ENCODE measurements around the gene JAG2. TPM values are rescaled to one million over a fixed set of nuclear protein-coding genes. Genes with fewer than 3 reads are reported as not detected.

The JAG2 gene
- polyA plus RNA-seq, 2 donors = 18.7 to 32.4 TPM

GRCh38 chr14:105138021-105138541 lies 30.5 kb downstream of the JAG2 start:
- Histone ChIP-seq H3K4me3 (ENCODE audit: low read depth in 1 of 2, low read length in 2 of 2) (no peak overlapping the region), H3K4me1 (ENCODE audit: control insufficient read depth in 2 of 2, insufficient read depth in 2 of 2, low read length in 1 of 2) (peaks cover 0 to 6% of the 10 kb centered on the region in 2 donors), H3K27ac (ENCODE audit: low read depth in 2 of 2, low read length in 1 of 2) (no peak overlapping the region), H3K27me3 (ENCODE audit: control insufficient read depth in 1 of 2, insufficient read depth in 2 of 2, low read length in 2 of 2) (no peaks in the 10 kb centered on the region), H3K9me3 (ENCODE audit: control insufficient read depth in 2 of 2, insufficient read depth in 1 of 2, low read depth in 1 of 2, low read length in 1 of 2) (peaks cover 8 to 14% of the 10 kb centered on the region in 2 donors), H3K36me3 (ENCODE audit: control insufficient read depth in 2 of 2, insufficient read depth in 2 of 2, low read length in 1 of 2) (peaks cover 0 to 9% of the 10 kb centered on the region in 2 donors)
- WGBS, 2 donors = 70 to 79% methylated on average over 19 of the region's 19 CpGs

DNA sequence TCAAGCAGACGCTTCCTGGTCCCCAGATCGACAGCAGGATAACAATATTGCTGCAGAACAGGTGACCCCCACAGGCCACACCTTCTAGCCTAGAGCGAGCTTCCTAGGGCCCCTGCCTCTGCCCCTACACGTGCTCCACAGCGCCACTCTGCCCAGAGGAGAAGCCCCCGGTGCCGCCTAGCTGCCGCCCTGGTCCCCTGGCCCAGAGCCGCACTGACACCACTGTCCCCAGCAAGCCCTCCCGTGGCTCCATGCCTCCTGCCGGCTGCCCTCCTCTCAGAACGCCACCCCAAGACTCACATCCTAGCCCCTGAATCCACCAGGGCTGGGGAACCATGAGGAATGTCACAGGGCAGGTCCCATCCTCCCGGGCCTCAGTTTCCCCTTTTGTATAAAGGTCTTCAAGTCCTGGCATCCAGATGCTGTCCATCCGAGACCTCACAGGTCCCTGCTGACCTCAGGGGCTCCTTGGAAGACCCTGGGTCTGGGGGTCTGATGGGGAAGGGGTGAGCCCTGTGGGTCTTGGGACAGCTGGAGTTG lies 31.0 kb downstream of the JAG2 start:
- 79 to 83% methylated on average over 14 of the region's 14 CpGs for WGBS, 2 donors
- no peak overlapping the region for H3K4me3 ChIP-seq (ENCODE audit: low read depth in 1 of 2, low read length in 2 of 2)
- H3K27me3 ChIP-seq (ENCODE audit: control insufficient read depth in 1 of 2, insufficient read depth in 2 of 2, low read length in 2 of 2) = no peaks in the 10 kb centered on the region
- H3K36me3 ChIP-seq (ENCODE audit: control insufficient read depth in 2 of 2, insufficient read depth in 2 of 2, low read length in 1 of 2) = peaks cover 0 to 4% of the 10 kb centered on the region in 2 donors
- H3K9me3 ChIP-seq (ENCODE audit: control insufficient read depth in 2 of 2, insufficient read depth in 1 of 2, low read depth in 1 of 2, low read length in 1 of 2) = peaks cover 8 to 14% of the 10 kb centered on the region in 2 donors
- H3K4me1 ChIP-seq (ENCODE audit: control insufficient read depth in 2 of 2, insufficient read depth in 2 of 2, low read length in 1 of 2) = peaks cover 0 to 6% of the 10 kb centered on the region in 2 donors
- no peak overlapping the region for H3K27ac ChIP-seq (ENCODE audit: low read depth in 2 of 2, low read length in 1 of 2)

DNA sequence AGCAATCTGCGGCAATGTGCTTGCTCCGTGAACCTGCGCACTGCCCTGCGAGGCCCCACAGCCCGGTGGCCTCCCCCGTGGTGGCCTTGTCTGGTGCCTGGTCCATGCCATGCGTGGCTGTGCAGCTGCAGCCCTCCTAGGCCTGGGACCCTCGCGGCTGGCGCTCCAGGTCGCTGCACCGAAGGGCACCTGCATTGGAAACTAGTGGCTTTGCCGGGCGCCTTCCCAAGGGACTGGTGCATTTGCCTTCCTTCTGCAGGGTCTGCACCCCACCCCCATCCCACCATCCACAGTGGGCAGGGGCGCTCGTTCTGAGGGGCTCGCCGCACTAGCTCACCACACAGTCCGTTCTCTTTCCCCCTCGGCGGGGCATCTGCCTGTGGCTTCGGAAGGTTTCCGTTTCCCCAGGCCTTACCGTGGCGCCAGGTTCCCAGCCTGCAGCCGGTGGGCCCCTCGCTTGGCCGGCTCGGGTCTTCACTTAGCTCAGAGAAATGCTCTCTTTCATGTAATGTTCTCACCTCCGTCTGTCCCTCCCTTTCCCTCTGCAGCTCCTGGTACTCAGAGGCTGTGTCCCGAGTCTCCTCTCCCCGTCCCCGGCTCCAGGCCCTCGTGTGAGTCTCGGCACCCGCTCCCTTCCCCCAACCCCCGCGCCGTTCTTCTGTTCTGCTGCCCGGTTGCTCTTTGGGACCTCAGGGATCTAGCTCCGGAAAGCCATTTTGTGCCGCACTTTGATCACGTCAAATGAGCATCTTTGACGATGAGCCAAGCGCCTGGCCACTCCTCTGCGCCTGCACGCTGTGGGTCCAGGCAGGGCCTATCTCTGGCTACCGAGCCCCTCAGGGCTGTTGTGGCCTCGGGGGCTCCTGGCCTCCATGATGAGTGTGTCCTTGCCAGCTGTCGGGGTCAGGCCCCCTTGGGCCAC lies 31.9 kb downstream of the JAG2 start:
- H3K27ac ChIP-seq (ENCODE audit: low read depth in 2 of 2, low read length in 1 of 2) = no peak overlapping the region
- no peaks in the 10 kb centered on the region for H3K27me3 ChIP-seq (ENCODE audit: control insufficient read depth in 1 of 2, insufficient read depth in 2 of 2, low read length in 2 of 2)
- no peak overlapping the region for H3K4me3 ChIP-seq (ENCODE audit: low read depth in 1 of 2, low read length in 2 of 2)
- no peaks in the 10 kb centered on the region for H3K36me3 ChIP-seq (ENCODE audit: control insufficient read depth in 2 of 2, insufficient read depth in 2 of 2, low read length in 1 of 2)
- H3K9me3 ChIP-seq (ENCODE audit: control insufficient read depth in 2 of 2, insufficient read depth in 1 of 2, low read depth in 1 of 2, low read length in 1 of 2) = peaks cover 8 to 14% of the 10 kb centered on the region in 2 donors
- peaks cover 0 to 6% of the 10 kb centered on the region in 2 donors for H3K4me1 ChIP-seq (ENCODE audit: control insufficient read depth in 2 of 2, insufficient read depth in 2 of 2, low read length in 1 of 2)
- 81 to 84% methylated on average over 50 of the region's 50 CpGs for WGBS, 2 donors

DNA sequence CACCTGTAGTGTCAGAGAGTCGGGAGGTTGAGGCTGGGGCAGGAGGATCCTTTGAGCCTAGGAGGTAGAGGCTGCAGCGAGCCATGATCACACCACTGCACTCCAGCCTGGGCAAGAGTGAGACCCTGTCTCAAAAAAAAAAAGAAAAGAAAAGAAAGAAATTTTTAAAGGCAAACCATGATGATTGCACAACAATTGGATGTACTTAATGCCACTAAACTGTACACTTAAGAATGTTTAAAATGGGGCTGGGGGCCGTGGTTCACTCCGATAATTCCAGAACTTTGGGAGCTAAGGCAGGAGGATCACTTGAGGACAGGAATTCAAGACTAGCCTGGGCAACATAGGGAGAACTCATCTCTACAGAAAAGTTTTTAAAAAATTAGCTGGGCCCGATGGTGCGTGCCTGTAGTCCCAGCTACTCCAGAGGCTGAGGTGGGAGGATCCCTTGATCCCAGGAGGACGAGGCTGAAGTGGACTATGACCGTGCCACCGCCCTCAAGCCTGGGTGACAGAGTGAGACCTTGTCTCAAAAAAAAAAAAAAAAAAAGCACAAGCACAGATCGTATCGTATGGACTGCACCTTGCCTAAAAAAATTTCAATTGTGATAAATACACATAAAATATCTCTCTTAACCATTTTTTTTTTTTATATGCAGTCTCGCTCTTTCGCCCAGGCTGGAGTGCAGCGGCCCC lies 32.7 kb downstream of the JAG2 start:
- Histone ChIP-seq H3K36me3 (ENCODE audit: control insufficient read depth in 2 of 2, insufficient read depth in 2 of 2, low read length in 1 of 2) (no peaks in the 10 kb centered on the region), H3K27me3 (ENCODE audit: control insufficient read depth in 1 of 2, insufficient read depth in 2 of 2, low read length in 2 of 2) (no peaks in the 10 kb centered on the region), H3K4me1 (ENCODE audit: control insufficient read depth in 2 of 2, insufficient read depth in 2 of 2, low read length in 1 of 2) (peaks cover 0 to 6% of the 10 kb centered on the region in 2 donors), H3K9me3 (ENCODE audit: control insufficient read depth in 2 of 2, insufficient read depth in 1 of 2, low read depth in 1 of 2, low read length in 1 of 2) (peaks cover 8 to 14% of the 10 kb centered on the region in 2 donors), H3K27ac (ENCODE audit: low read depth in 2 of 2, low read length in 1 of 2) (no peak overlapping the region), H3K4me3 (ENCODE audit: low read depth in 1 of 2, low read length in 2 of 2) (no peak overlapping the region)
- WGBS, 2 donors = 86 to 88% methylated on average over 14 of the region's 14 CpGs

GRCh38 chr14:105132921-105133654 lies 35.5 kb downstream of the JAG2 start:
- 55 to 70% methylated on average over 4 of the region's 4 CpGs for WGBS, 2 donors
- Histone ChIP-seq H3K27me3 (ENCODE audit: control insufficient read depth in 1 of 2, insufficient read depth in 2 of 2, low read length in 2 of 2) (no peaks in the 10 kb centered on the region), H3K9me3 (ENCODE audit: control insufficient read depth in 2 of 2, insufficient read depth in 1 of 2, low read depth in 1 of 2, low read length in 1 of 2) (no peaks in the 10 kb centered on the region), H3K36me3 (ENCODE audit: control insufficient read depth in 2 of 2, insufficient read depth in 2 of 2, low read length in 1 of 2) (no peaks in the 10 kb centered on the region), H3K4me3 (ENCODE audit: low read depth in 1 of 2, low read length in 2 of 2) (no peak overlapping the region), H3K27ac (ENCODE audit: low read depth in 2 of 2, low read length in 1 of 2) (no peak overlapping the region), H3K4me1 (ENCODE audit: control insufficient read depth in 2 of 2, insufficient read depth in 2 of 2, low read length in 1 of 2) (no peaks in the 10 kb centered on the region)

DNA sequence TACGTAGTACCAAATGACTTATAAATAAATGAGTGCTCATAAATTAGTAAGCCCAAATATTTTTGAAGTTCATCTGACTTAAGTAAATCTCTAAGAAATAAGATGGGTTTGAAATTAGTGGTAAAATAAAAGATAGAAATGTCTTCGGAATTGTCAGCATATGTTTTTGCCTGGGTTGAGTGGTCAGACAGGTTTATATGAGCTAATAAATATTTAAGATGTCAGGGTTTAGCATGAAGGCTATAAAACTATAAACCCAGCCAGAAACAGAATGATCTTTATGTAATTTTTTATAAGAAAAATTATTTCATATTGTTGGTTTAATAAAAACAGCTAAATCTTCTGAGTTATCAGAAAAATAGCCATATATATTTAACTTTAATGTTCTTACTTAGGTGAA lies 37.3 kb downstream of the JAG2 start:
- Histone ChIP-seq H3K4me1 (ENCODE audit: control insufficient read depth in 2 of 2, insufficient read depth in 2 of 2, low read length in 1 of 2) (no peaks in the 10 kb centered on the region), H3K36me3 (ENCODE audit: control insufficient read depth in 2 of 2, insufficient read depth in 2 of 2, low read length in 1 of 2) (no peaks in the 10 kb centered on the region), H3K4me3 (ENCODE audit: low read depth in 1 of 2, low read length in 2 of 2) (no peak overlapping the region), H3K9me3 (ENCODE audit: control insufficient read depth in 2 of 2, insufficient read depth in 1 of 2, low read depth in 1 of 2, low read length in 1 of 2) (no peaks in the 10 kb centered on the region), H3K27me3 (ENCODE audit: control insufficient read depth in 1 of 2, insufficient read depth in 2 of 2, low read length in 2 of 2) (no peaks in the 10 kb centered on the region), H3K27ac (ENCODE audit: low read depth in 2 of 2, low read length in 1 of 2) (no peak overlapping the region)
- 86 to 91% methylated on average over 2 of the region's 2 CpGs for WGBS, 2 donors

GRCh38 chr14:105128059-105128458 lies 40.5 kb downstream of the JAG2 start:
- Histone ChIP-seq H3K27me3 (ENCODE audit: control insufficient read depth in 1 of 2, insufficient read depth in 2 of 2, low read length in 2 of 2) (no peaks in the 10 kb centered on the region), H3K4me1 (ENCODE audit: control insufficient read depth in 2 of 2, insufficient read depth in 2 of 2, low read length in 1 of 2) (no peaks in the 10 kb centered on the region), H3K9me3 (ENCODE audit: control insufficient read depth in 2 of 2, insufficient read depth in 1 of 2, low read depth in 1 of 2, low read length in 1 of 2) (no peaks in the 10 kb centered on the region), H3K27ac (ENCODE audit: low read depth in 2 of 2, low read length in 1 of 2) (no peak overlapping the region), H3K4me3 (ENCODE audit: low read depth in 1 of 2, low read length in 2 of 2) (no peak overlapping the region), H3K36me3 (ENCODE audit: control insufficient read depth in 2 of 2, insufficient read depth in 2 of 2, low read length in 1 of 2) (no peaks in the 10 kb centered on the region)
- WGBS, 2 donors = 58 to 64% methylated on average over 5 of the region's 5 CpGs

GRCh38 chr14:105126981-105127329 lies 41.6 kb downstream of the JAG2 start:
- no peaks in the 10 kb centered on the region for H3K27me3 ChIP-seq (ENCODE audit: control insufficient read depth in 1 of 2, insufficient read depth in 2 of 2, low read length in 2 of 2)
- no peaks in the 10 kb centered on the region for H3K36me3 ChIP-seq (ENCODE audit: control insufficient read depth in 2 of 2, insufficient read depth in 2 of 2, low read length in 1 of 2)
- peaks cover 0 to 3% of the 10 kb centered on the region in 2 donors for H3K9me3 ChIP-seq (ENCODE audit: control insufficient read depth in 2 of 2, insufficient read depth in 1 of 2, low read depth in 1 of 2, low read length in 1 of 2)
- no peaks in the 10 kb centered on the region for H3K4me1 ChIP-seq (ENCODE audit: control insufficient read depth in 2 of 2, insufficient read depth in 2 of 2, low read length in 1 of 2)
- H3K4me3 ChIP-seq (ENCODE audit: low read depth in 1 of 2, low read length in 2 of 2) = no peak overlapping the region
- 36 to 38% methylated on average over 9 of the region's 9 CpGs for WGBS, 2 donors
- no peak overlapping the region for H3K27ac ChIP-seq (ENCODE audit: low read depth in 2 of 2, low read length in 1 of 2)
